Stimulated activated naive CD4-positive, alpha-beta T cell treated with Interleukin-2 at 50 U/mL for 16 hours (primary cell): ENCODE data around the gene NDUFA8.
A peak's percentile ranks its signal among the peaks of the same experiment; 100 is the strongest.

Source experiments
- DNase-seq: peaks from one replicate; lab custom pipeline; 2025; lab: John Stamatoyannopoulos, UW

The NDUFA8 gene

DNA sequence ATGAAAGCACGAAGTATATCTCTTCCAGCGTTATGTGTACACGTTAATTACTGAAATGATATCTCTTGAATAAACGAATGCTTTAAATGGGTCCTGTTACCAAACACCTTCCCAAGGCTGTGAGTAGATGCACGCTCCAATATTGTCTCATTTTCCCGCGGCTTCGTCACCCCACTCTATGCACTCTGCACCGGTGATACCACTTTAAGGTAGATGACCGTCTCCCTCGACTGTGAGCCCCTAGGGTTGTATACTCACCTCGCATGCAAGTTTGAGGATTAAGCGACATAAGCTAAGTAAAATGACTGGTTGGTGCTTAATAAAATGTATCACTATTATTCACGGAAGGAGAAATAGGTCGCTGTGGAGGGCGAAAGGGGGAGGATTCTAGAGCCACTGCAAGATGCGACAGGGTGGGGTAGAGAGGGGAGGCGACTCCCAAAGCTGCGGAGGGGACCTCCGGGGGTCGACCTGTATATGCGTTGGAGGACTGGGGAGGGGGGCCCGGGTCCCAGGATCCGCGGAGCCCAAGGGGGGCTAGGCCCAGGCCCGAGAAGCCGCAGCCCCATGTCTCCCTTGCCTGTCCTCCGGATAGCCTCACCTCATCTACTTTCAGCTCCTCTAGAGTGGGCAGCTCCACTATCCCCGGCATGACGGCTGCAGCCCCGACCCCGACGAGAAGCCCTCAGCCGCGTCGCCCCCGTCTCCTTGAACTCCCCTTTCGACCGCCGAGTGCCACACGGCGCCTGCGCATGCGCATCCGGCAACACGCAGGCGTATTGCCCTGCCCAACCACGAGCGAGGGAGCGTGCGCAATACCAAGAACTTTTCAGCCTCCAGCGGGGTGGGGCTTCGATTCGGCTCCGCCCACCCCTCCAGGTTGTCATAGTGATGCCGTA, at the start of gene NDUFA8, which contains the start of gene MORN5:
Gene NDUFA8 (minus strand): TSS at position 754 of the 899 bp plus-strand sequence. CDS start 102 bp downstream, at position 652.
Gene MORN5 (plus strand): TSS at position 883 of the 899 bp plus-strand sequence. CDS start 65 bp downstream, outside the sequence.
- DNase-seq: peak; percentile 94

DNA sequence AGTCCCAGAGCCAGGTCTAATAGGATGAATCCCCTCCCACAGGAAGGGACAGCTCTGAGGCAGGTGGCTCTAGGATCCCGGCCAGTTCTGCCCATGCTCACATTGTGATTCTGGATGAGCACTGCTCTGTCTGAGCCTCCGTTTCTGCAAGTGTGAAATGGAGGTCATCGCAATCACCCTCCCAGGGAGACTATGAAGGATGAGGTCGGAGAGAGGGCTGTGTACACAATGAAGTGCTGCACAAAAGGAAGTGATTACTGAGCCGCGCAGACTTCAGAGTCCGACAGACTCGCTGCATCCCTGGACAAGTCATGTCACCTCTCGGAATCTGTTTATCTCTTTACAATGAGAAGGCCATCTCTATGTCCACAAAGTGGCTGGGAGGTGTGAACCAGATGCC, 47.5 kb upstream of the NDUFA8 start:
- no peak for DNase-seq

DNA sequence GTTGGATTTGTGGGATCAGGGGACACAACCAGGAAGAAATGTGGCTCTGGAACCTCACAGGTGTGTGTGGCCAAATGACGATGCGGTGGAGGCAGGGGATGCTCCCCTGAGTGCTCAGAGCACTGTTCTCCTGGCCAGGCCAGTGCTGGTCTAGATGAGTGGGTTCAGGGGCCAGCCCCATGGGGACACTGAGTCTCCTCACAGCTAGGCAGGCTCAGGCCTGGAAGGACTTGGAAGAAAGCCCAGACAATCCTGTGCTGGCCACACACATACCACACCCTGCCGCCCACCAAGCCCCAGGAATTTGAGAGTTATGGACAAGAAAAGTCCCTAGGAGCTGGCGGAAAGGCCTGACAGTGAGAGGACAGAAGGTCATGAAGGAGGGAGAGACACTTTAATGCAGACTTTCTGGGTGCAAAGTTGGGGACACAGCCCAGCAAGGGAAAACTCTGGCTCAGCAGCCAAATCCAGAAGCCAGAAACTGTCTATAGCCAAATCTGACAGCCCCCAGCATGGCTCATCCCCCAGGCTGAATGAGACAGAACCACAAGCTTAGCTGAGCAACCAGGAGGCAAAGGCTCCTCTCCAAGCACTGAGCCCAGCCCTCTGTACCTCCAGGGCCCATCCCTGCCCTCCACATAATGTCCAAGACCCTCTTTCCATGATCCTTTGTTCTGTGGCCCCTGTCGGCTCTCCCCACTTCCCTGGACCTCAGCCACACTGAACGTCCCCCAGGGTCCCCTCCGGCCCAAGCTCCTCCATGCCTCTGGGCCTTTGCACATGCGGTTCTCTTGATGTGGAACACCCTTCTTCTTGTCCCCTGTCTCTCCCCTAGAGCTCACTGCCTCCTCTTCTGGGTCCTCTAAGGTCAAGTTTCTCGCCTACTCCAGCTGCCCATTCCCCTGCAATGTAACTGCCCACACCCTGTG, 46.8 kb upstream of the NDUFA8 start:
- DNase-seq: no peak

DNA sequence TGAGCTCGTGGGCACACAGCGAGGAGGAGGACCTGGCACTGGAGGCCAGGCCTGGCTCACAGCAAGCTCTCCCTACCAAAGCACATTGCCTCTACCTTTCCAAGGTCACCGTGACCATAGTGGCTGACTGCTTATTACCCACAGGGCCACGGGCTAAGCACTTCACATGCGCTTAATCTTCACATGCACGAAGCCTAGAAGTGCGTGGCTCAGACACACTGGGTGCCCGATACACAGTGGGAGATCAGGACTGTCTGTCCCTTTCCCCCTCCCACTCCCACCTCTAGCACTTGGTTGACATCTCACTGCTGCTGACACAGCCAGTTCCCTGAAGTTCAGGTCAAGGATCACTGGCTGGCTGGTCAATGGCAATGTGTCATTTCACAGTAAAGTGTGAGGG, 45.6 kb upstream of the NDUFA8 start:
- no peak for DNase-seq

DNA sequence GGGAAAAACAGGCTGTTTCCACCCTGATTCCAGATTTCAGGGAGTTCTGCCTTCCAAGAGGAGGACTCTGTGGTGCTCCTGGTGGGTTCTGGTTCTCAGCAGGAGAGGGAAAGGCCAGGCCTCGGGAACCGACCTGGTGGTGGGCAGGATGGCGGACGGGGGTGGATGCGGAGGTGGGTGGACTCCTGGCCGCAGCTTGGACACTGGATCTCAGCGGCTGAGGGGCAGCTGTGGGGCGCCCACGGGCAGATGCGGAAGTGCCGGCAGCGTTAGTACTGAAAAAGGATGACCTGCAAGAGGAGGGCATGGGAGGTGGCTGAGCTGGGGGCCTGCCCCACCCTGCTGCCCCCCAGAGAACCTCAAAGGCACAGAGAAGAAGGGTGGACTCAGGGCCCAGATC, 44.9 kb upstream of the NDUFA8 start:
- no peak for DNase-seq

DNA sequence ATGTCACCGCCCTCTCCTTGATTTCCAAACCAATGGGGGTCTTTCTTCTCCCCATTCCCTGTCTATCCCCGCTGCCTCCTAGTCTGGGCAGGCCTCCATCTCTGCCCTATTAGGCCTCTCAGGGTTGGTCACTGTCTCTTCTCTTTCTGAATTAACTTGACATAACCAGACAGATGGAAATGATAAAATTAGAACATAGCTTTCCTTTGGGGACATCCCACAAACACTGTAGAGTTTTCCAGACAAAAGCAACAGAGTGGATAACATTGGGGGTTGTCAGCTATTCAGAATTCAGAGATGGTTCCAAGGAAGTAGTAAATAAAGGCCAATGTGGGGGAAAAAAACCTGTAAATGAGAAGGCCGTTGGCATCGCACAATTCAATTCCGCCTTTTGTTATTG, 44.5 kb upstream of the NDUFA8 start:
- DNase-seq: no peak

DNA sequence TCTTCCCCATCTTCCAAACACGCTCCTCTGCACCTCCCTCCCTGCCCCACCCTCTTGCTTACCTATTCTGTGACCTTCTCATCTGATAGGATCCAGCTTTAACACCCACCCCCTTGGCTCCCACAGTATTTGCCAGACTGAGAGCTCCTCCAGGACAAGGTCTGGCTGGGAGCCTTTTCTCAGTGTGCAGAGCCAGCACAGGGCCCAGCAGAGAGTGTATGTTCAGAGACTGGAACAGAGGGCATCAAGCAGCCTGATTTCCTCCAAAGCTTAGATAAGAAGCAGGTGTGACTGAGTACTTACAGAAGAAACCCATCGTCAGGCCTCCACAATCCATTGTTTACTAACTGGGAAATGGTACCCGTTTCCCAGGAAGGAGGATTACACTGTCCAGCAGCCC, 42.5 kb upstream of the NDUFA8 start:
- no peak for DNase-seq

DNA sequence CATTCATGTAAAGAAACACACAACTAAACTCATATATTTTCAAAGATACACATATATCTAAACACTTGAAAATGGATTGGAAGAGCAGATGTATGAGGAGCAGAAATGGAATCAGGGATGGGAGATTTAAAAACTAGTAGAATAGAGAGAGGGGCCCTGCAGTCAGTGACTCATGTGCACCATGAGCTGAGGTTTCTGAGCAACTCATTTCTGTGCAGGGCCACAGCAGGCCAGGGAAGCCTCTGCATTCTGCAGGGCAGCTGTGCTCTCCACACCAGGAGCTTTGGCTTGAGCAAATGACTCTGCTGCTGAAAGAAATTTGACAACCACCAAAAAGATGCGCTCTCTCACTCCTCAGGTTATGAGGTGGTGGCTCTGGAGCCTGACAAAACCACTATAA, 42.1 kb upstream of the NDUFA8 start:
- DNase-seq: no peak

DNA sequence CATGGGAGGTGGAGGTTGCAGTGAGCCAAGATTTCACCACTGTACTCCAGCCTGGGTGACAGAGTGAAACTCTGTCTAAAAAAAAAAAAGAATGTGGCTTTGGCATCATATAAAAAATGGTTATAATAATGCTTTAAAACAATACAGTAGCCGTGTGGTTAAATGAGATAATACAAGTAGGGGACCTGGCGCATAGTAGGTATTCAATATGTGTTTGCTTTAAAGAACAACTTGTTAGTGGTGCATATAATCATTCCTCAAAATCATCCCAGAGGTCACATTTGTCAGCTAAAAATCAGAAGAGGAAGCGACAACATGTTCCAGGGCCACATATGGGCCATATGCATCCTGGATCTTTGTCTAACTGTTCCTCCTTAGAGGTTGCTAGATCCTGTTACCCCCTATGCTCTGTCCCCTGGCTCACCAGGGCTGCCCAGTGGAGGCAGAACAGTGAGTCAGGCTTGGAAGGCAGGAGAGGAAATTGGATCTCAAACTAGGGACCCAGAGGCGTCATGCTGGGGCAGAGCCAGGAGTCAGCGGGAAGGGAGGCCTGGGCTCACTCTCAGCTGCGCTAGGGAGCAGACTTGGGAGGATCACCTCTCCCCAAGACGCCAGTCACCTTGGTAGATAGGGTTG, 41.5 kb upstream of the NDUFA8 start:
- DNase-seq: no peak

DNA sequence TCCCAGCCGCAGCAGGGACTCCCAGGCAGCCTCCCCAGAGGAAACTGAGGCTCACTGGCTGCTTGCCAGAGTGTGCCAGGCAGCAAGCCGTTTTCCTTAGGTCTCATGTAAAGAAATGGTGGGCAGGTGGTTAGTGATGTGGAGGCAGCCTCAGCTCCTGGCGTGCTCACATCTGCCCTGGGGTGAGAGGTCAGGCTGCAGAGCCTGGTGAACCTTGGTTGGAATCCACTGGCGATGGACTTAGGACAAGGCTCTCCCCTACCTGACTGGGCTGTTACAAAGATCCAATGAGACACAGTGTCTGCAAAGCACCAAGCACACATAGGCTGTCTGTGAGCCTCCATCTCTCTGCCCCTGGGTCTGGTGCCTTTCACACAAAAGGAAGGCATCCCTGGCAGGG, 38.3 kb upstream of the NDUFA8 start:
- DNase-seq: no peak

DNA sequence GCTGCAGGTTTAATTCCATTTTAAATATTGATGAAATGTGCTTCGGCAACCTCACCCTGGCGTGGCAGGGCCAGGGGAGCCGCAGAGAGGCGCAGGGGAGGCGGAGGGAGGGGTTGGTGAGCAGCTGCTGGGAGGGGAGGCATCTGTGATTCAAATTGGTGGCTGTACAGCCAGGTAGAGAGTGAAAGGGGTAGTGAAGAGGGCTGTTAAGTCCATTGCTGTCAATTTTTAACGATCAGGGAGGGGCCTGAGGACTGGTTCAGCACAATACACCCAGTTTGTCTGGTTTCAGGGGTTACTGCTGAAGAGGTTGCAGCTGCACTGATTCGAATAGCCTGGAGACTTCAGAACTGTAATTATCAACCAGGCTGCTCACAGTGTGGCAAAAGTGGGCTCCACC, 37.8 kb upstream of the NDUFA8 start:
- no peak for DNase-seq

DNA sequence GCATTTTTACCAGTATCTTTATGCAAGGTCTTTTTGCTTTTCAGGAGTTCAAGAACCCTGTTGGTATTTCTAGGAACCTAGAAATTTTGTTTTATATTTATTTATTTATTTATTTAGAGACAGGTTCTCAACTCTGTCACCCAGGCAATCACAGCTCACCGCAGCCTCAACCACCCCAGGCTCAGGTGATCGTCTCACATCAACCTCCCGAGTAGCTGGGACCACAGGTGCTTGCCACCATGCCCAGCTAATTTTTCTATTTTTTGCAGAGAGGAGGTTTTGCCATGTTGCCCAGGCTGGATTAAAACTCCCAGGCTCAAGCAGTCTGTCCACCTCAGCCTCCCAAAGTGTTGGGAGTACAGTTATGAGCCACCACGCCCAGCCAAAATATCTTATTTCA, 36.3 kb upstream of the NDUFA8 start:
- DNase-seq: no peak

DNA sequence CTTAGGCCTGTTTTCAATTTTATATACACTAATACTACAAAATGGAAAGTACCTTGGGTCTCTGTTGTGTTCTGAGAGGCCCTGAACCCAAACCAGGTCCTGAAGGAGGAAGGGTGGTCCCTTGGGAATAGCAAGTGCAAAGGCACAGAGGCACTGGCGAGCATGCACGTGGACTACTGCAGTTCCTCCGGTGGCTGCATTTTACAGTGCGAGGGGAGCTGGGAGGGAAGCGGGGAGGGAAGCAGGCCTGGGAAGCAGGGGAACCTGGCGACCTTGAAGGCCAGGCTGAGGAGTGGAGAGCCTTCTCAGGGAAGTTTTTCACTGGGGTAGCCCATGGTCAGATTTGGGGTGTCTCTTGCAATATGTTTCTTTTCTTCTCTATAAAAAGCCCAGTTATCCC, 34.1 kb upstream of the NDUFA8 start:
- no peak for DNase-seq

DNA sequence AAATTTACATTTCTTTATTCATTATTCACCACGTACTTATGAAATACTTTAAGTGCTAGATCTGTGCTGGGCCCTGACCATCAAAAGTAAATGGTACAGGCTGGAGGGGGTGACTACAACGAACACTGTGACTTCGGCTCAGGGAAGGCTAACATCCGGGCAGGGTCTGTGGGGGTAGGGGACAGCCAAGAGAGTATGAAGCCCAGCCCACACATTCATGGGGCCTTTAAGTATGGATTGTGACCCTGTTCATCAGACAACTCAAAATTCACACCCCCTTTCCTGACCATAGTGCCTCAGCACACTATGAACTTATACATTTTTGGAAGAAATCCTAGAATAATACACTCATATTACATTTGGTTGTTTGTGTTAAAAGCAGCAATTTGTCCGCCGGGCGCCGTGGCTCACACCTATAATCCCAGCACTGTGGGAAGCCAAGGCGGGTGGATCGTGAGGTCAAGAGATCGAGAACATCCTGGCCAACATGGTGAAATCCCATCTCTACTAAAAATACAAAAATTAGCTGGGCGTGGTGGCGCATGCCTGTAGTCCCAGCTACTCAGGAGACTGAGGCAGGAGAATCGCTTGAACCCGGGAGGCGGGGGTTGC, 33.4 kb upstream of the NDUFA8 start:
- no peak for DNase-seq

DNA sequence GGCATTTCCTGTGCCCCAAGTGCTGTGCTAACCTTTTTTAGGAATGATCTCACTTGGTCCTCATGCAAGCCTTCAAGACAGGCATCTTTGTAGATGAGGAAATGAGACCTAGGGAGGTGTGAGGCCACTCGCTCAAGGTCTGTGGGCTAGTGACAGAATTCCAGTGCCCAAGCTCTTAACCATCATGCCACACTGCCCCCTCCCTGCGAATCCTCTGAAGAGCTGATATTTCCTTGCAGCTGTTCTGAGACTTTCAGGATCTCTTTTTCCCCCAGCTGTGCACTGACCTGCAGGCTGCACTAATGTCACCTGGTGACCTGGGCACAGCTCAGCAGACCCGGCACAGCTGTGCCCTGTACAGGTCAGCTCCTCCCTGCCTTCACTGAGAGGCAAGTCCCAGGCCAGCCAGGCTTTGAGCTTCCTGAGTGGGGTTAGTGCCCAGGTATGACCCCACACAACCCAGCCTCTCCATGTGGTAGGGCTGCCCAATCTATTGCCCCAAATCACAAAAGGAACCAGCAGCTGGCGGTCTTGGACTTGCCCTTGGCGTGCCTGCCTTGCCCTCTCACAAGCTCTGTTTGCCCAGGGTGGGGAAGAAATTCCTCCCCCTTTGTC, 32.8 kb upstream of the NDUFA8 start:
- no peak for DNase-seq

DNA sequence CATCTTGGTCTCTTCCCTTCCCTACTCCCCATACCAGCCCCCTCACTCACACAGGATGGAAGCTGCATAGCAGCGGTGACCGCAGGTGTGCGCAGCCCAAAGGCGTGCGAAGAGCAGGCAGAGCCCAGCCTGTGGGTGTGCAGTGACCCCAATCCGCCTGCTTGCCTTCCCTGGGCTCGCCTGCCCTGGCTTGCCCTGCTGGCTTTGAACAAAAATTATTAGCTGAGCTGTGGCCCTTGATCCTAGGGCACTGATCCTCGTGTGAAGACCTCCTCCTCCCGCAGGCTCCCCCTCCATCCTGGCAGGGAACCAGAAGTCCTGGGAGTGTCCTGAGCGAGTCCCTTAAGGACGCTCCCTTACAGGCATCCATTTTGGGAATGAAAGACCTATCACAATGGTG, 32.0 kb upstream of the NDUFA8 start:
- DNase-seq: no peak

DNA sequence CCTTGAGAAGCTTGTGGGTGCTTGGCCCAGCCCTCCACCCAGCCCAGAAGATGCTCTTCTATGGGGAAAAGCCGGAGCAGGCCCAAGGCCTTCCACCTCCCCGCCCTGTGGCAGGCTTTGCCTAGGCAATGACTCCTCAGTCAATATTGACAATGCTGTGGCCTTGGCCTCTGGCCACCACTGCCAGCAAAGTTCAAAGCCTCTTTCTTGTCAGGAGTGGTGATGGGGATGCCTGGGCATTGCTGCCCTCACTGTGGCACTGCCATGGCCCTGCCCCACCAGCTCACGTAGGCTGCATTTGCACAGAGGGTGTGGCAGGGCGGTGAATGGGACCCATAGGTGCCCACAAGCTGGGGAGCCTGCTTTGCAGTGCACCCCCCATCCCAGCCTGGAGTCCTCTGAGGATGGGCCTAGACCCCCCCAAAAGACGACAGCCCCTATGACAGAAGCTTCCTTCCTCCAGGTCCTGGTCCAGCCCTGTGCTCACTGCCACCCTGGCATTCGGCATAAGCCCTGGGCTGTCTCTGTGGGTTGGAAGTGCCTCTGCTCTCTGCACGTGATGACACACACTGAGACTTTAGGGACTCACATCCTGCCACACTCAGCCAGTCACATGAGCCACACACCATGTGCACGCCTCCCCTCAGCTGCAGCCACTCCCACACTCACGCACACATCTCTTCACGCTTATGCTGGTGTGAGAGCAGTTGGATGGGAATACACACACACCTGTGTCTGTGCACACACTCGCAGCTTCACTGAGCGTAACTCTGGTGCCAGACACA, 31.2 kb upstream of the NDUFA8 start:
- no peak for DNase-seq

DNA sequence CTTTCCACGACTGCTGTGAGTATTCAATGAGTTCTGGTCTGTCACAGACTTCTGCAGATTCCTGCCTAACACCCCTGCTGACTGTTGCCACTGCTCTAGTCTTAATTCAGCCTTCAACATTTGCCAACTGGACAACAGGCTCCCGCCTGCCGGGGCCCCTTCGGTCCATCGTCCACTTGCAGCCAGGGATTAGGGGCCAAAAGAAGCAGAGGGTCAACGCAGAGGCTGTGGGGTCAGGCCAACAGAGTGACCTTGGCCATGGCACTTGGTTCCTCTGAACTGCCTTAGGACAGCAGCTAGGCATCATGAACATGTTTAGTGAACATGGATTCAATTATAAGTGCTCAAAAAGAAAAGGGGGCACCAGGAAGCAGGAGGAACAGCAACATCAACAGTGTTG, 28.8 kb upstream of the NDUFA8 start:
- no peak for DNase-seq

DNA sequence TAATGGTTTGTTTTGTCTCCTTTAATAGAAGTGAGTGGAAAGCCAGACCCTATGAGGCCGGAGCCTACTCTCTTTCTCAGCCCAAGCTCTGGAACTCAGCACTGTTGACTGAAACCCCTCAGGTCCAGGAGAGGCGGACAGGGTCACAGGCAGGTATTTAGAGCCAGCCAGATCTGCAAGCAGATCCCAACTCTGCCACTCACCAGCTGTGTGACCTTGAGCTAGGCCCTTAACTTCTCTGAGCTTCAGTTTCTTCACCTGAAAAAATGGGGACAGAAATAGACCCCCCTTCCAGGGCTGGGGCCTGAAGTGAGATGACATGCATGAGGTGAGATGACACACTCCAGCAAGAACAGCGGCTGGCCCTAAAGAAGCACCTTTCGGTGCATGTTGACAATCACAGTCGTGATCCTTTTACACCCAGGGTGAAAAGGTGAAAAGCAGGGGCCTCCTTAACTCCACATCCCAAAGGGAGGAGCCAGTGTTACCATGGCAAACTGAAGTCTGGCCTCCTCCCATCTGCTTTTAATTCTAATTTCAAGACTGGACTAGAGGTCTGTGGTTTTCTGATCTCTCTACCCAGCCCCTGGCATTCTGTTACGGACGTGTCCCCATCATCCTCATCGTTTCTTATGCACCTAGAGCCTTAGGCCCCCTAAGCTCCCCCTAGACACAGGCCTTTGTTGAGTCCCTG, 27.3 kb upstream of the NDUFA8 start:
- no peak for DNase-seq

DNA sequence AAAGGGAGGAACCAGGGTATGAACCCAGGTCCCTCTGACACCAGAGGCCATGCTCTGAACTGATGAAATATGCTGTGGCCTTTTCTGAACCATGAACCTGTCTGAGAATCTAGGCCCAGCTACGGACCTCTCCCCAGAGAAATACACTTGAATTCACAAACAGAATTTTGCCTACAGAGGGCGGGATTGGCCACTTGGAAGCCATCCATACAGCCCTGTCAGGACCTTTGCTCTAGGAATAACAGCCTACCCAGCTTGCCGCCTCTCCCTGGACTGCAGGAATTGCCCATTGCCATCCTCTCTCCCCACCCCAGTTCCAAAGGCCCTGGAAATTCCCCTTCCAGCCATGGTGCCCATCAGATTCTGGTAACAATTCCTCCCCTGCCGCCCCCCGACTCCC, 26.7 kb upstream of the NDUFA8 start:
- DNase-seq: no peak
